K562 (cell line): ENCODE results near the gene PLTP. TPM values are rescaled to one million over a fixed set of nuclear protein-coding genes. Genes with fewer than 3 reads are reported as not detected.

Experiments used
- CHD4 ChIP-seq: fragments of 200-600 bp; sonication (generic); IDR thresholded peaks from 3 replicates; pipeline ENCODE4 v1.6.1; 2012; ENCODE audit warnings: low read depth, mild to moderate bottlenecking, mixed read lengths, low read length, inconsistent platforms; ENCODE audit not compliant: insufficient read depth, insufficient replicate concordance, poor library complexity, severe bottlenecking
- LEF1 ChIP-seq: fragments of 450-650 bp; IDR thresholded peaks from 2 replicates; pipeline ENCODE4 v1.6.1; 2016; ENCODE audit warnings: mild to moderate bottlenecking
- PHTF2 ChIP-seq: fragments of 250-450 bp; sonication (Bioruptor Pico); IDR thresholded peaks from 2 replicates; pipeline ENCODE4 v1.5.0; 2021; ENCODE audit warnings: mild to moderate bottlenecking
- PURB ChIP-seq: sonication (generic); formaldehyde crosslinking; IDR thresholded peaks from 2 replicates; pipeline ENCODE4 v1.9.0; 2021; ENCODE audit warnings: low read depth, mild to moderate bottlenecking, missing genetic modification reagents
- WHSC1 ChIP-seq: IDR thresholded peaks from one replicate; pipeline ENCODE4 v1.6.1; 2012; ENCODE audit warnings: low read length, control low read depth, inconsistent platforms
- YBX1 ChIP-seq: fragments of 450-650 bp; IDR thresholded peaks from 2 replicates; pipeline ENCODE4 v1.7.1; 2016; ENCODE audit warnings: mild to moderate bottlenecking
- ZBTB8A ChIP-seq: fragments of 450-650 bp; IDR thresholded peaks from 2 replicates; pipeline ENCODE4 v1.6.1; 2018; ENCODE audit warnings: mild to moderate bottlenecking, moderate library complexity; ENCODE audit not compliant: partially characterized antibody
- polyA plus RNA-seq, 8 experiments: library from polyadenylated mRNA; depleted of rRNA in 4 of 8; stranded (reverse) in 5 of 8; unstranded in 3 of 8; fragments of >200 nt; fragmentation: Nextera tagmentation in 2 of 8; fragmentation: Illumina TruSeq in 1 of 8; extraction: Ambion mirVana in 2 of 8; extraction: Trizol in 1 of 8; gene quantifications; 2 replicates each; pipeline versions ENCODE4 v1.2.1 to v1.2.3, GENCODE V29; 2011 to 2014; ENCODE audit warnings: inconsistent platforms in 1 of 8, missing spikeins in 1 of 8
- total RNA-seq, 7 experiments: library from RNA; depleted of rRNA in 6 of 7; stranded (reverse); fragments of >200 nt in 6 of 7; fragmentation: Illumina TruSeq in 2 of 7; extraction: Trizol in 2 of 7; gene quantifications; 2 replicates each; pipeline versions ENCODE4 v1.2.1 to v1.2.3, GENCODE V29; 2011 to 2021; ENCODE audit warnings: low replicate concordance in 1 of 7
- TF ChIP-seq, protein P1 (sequence below): fragments of 450-650 bp; IDR thresholded peaks from 2 replicates; pipeline ENCODE4 v1.6.1; 2017; ENCODE audit warnings: antibody characterized with exemption, mild to moderate bottlenecking
- TF ChIP-seq, protein P2 (sequence below): fragments of 450-650 bp; IDR thresholded peaks from 2 replicates; pipeline ENCODE4 v1.6.1; 2016; ENCODE audit warnings: low read depth
- TF ChIP-seq, protein P3 (sequence below): IDR thresholded peaks from 3 replicates; pipeline ENCODE4 v1.6.1; 2011; ENCODE audit warnings: borderline replicate concordance, mild to moderate bottlenecking; ENCODE audit not compliant: insufficient read length, insufficient read depth
- TF ChIP-seq, protein P4 (sequence below): sonication (generic); formaldehyde crosslinking; IDR thresholded peaks from 2 replicates; pipeline ENCODE4 v1.8.0; 2023; ENCODE audit warnings: mild to moderate bottlenecking, missing genetic modification reagents

The PLTP gene
- total and polyA plus RNA-seq, 9 of the 15 experiments (the other 6 are each of a cell fraction or from before 2014, with no cell fraction given): 2.8 to 29.3 (median 17.6) TPM

DNA sequence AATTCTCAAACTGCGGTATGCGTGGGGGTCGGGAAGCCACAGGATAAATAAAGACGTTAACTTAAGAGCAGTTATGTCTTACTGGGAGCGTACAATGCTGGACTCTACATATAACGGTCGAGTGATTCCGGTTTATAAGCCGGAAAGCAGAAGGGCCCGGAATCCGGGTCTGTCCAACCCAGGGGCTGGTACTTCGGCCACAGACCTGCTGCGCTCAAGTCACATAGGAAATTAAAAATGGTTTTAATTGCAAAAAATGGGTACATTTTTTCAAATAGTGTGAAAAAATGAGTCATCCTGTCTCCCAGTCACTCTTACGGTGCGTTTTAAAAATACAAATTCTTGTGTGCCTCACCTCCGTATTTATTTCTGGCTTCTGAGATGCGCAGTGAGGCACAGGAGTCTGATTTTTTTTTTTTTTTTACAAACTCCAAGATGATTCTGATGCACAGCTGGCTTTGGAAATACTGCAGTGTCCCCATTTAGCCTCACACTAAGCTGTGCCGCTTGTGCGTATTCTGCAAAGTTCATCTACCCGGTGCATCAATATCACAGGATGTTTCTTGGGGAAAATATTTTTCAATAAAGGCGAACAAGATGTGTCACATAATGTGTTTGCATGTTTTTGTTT is 23.6 kb upstream of the PLTP start (continued):
- TF ChIP-seq, protein P1, sequence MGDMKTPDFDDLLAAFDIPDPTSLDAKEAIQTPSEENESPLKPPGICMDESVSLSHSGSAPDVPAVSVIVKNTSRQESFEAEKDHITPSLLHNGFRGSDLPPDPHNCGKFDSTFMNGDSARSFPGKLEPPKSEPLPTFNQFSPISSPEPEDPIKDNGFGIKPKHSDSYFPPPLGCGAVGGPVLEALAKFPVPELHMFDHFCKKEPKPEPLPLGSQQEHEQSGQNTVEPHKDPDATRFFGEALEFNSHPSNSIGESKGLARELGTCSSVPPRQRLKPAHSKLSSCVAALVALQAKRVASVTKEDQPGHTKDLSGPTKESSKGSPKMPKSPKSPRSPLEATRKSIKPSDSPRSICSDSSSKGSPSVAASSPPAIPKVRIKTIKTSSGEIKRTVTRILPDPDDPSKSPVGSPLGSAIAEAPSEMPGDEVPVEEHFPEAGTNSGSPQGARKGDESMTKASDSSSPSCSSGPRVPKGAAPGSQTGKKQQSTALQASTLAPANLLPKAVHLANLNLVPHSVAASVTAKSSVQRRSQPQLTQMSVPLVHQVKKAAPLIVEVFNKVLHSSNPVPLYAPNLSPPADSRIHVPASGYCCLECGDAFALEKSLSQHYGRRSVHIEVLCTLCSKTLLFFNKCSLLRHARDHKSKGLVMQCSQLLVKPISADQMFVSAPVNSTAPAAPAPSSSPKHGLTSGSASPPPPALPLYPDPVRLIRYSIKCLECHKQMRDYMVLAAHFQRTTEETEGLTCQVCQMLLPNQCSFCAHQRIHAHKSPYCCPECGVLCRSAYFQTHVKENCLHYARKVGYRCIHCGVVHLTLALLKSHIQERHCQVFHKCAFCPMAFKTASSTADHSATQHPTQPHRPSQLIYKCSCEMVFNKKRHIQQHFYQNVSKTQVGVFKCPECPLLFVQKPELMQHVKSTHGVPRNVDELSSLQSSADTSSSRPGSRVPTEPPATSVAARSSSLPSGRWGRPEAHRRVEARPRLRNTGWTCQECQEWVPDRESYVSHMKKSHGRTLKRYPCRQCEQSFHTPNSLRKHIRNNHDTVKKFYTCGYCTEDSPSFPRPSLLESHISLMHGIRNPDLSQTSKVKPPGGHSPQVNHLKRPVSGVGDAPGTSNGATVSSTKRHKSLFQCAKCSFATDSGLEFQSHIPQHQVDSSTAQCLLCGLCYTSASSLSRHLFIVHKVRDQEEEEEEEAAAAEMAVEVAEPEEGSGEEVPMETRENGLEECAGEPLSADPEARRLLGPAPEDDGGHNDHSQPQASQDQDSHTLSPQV: no peak
- no peak for TF ChIP-seq PURB (CRISPR knock-in tag)
- no peak for TF ChIP-seq PHTF2 (CRISPR knock-in tag)
- TF ChIP-seq, protein P2, sequence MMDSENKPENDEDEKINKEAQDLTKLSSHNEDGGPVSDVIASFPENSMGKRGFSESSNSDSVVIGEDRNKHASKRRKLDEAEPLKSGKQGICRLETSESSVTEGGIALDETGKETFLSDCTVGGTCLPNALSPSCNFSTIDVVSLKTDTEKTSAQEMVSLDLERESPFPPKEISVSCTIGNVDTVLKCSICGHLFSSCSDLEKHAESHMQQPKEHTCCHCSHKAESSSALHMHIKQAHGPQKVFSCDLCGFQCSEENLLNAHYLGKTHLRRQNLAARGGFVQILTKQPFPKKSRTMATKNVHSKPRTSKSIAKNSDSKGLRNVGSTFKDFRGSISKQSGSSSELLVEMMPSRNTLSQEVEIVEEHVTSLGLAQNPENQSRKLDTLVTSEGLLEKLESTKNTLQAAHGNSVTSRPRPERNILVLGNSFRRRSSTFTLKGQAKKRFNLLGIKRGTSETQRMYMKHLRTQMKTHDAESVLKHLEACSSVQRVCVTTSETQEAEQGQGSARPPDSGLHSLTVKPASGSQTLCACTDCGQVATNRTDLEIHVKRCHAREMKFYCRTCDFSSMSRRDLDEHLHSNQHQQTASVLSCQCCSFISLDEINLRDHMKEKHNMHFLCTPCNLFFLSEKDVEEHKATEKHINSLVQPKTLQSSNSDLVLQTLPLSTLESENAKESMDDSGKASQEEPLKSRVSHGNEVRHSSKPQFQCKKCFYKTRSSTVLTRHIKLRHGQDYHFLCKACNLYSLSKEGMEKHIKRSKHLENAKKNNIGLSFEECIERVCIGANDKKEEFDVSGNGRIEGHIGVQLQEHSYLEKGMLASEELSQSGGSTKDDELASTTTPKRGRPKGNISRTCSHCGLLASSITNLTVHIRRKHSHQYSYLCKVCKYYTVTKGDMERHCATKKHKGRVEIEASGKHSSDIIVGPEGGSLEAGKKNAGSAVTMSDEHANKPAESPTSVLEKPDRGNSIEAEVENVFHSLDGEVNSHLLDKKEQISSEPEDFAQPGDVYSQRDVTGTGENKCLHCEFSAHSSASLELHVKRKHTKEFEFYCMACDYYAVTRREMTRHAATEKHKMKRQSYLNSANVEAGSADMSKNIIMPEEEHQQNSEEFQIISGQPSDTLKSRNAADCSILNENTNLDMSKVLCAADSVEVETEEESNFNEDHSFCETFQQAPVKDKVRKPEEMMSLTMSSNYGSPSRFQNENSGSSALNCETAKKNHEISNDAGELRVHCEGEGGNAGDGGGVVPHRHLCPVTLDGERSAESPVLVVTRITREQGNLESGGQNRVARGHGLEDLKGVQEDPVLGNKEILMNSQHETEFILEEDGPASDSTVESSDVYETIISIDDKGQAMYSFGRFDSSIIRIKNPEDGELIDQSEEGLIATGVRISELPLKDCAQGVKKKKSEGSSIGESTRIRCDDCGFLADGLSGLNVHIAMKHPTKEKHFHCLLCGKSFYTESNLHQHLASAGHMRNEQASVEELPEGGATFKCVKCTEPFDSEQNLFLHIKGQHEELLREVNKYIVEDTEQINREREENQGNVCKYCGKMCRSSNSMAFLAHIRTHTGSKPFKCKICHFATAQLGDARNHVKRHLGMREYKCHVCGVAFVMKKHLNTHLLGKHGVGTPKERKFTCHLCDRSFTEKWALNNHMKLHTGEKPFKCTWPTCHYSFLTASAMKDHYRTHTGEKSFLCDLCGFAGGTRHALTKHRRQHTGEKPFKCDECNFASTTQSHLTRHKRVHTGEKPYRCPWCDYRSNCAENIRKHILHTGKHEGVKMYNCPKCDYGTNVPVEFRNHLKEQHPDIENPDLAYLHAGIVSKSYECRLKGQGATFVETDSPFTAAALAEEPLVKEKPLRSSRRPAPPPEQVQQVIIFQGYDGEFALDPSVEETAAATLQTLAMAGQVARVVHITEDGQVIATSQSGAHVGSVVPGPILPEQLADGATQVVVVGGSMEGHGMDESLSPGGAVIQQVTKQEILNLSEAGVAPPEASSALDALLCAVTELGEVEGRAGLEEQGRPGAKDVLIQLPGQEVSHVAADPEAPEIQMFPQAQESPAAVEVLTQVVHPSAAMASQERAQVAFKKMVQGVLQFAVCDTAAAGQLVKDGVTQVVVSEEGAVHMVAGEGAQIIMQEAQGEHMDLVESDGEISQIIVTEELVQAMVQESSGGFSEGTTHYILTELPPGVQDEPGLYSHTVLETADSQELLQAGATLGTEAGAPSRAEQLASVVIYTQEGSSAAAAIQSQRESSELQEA: no peak
- no peak for TF ChIP-seq WHSC1
- TF ChIP-seq CHD4: no peak
- TF ChIP-seq YBX1: no peak
- no peak for TF ChIP-seq ZBTB8A
- TF ChIP-seq LEF1: peak; percentile 87
- TF ChIP-seq, protein P3, sequence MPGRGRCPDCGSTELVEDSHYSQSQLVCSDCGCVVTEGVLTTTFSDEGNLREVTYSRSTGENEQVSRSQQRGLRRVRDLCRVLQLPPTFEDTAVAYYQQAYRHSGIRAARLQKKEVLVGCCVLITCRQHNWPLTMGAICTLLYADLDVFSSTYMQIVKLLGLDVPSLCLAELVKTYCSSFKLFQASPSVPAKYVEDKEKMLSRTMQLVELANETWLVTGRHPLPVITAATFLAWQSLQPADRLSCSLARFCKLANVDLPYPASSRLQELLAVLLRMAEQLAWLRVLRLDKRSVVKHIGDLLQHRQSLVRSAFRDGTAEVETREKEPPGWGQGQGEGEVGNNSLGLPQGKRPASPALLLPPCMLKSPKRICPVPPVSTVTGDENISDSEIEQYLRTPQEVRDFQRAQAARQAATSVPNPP: no peak
- TF ChIP-seq, protein P4, sequence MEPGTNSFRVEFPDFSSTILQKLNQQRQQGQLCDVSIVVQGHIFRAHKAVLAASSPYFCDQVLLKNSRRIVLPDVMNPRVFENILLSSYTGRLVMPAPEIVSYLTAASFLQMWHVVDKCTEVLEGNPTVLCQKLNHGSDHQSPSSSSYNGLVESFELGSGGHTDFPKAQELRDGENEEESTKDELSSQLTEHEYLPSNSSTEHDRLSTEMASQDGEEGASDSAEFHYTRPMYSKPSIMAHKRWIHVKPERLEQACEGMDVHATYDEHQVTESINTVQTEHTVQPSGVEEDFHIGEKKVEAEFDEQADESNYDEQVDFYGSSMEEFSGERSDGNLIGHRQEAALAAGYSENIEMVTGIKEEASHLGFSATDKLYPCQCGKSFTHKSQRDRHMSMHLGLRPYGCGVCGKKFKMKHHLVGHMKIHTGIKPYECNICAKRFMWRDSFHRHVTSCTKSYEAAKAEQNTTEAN (CRISPR knock-in tag): no peak
- TF ChIP-seq, all 486 proteins: peak for 98
